Right lung (tissue), 5 donors: ENCODE data around the gene HDAC8. TPM values are rescaled to one million over a fixed set of nuclear protein-coding genes. Genes with fewer than 3 reads are reported as not detected.
"Not testable (repeated sequence)": the region's sequence is repeated elsewhere in the genome, so short reads cannot be mapped to it uniquely, and the experiment has no call there.

Source experiments
- DNase-seq, 2 donors: peaks; one replicate each; pipeline ENCODE4 v3.0.0-alpha.2; 2013
- polyA plus RNA-seq, 5 donors: library from polyadenylated mRNA; unstranded; fragments of 120-200 nt; gene quantifications; one replicate each; pipeline versions ENCODE4 v1.2.1 to v1.2.3, GENCODE V29; 2013; ENCODE audit warnings: inconsistent platforms in 1 of 5, low replicate concordance in 1 of 5; ENCODE audit not compliant: insufficient read length in 5 of 5, insufficient read depth in 1 of 5

HDAC8 gene
- polyA plus RNA-seq, 5 donors, result 31.5 to 48.3 (median 41.2) TPM

DNA sequence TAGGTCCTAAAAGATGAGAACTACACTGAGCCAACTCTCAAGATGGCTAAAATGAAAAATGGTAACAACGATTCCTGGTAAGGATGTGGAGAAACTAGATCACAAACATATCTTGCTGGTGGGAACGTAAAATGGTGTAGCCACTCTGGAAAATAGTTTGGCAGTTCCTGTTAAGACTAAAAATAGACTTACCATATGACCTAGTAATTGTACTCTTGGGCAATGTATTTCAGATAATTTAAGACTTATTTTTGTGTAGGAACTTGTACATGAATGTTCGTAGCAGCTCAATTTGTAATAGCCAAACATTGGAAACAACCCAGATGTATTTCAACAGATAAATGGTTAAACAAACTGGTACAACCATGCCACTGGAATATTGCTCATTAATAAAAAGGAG is 106.2 kb downstream of the HDAC8 start:
- no peak for DNase-seq

DNA sequence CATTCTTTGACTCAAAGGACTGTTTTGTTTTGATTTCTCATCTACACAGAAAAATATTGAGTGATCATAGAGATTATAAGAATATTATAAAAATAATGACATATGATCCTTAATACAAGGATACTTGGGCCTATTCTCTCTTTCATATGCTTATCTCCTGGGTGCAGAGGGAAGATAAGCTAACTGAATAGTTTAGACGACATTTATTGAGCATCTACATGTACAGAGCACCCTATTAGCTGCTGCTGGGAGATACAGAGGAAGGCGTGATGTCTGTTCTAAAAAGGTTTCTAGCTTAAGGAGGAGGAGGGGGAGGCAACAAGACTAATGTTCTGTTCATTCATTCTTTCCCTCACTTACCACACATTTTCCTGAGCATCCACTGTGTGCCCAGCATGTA is 106.8 kb downstream of the HDAC8 start:
- DNase-seq, result no peak

GRCh38 chrX:72461766-72462165 is 110.9 kb downstream of the HDAC8 start:
- no peak for DNase-seq

GRCh38 chrX:72461288-72461687 is 111.4 kb downstream of the HDAC8 start:
- no peak for DNase-seq

DNA sequence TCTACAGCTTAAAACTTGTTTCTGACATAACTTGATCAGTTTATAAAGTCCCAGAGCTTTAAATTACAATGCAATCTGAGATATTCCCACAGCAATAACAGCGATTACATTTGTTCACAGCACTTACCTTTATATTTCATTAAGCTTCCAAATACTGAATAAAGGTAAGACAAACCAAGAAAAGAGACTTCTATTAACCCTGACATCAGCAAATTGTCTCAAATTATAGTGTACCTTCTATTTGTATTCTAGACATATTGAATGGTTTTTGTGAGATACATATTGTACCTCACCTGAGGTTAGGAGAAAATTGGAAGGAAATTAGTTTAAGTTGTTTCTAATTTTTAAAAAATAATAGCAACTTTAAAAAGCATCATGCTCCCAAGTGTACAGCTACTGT is 111.9 kb downstream of the HDAC8 start:
- no peak for DNase-seq

DNA sequence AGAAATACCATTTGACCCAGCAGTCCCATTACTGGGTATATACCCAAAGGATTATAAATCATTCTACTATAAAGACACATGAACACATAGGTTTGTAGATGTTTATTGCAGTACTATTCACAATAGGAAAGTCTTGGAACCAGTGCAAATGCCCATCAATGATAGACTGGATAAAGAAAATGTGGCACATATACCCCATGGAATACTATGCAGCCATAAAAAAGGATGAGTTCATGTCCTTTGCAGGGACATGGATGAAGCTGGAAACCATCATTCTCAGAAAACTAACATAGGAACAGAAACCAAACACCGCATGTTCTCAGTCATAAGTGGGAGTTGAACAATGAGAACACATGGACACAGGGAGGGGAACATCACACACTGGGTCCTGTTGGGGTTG is 123.6 kb downstream of the HDAC8 start:
- DNase-seq, result not testable (repeated sequence)

- DNase-seq, result not testable (repeated sequence)
Measured at GRCh38 chrX:72440764-72441163, 131.9 kb downstream of the HDAC8 start.

DNA sequence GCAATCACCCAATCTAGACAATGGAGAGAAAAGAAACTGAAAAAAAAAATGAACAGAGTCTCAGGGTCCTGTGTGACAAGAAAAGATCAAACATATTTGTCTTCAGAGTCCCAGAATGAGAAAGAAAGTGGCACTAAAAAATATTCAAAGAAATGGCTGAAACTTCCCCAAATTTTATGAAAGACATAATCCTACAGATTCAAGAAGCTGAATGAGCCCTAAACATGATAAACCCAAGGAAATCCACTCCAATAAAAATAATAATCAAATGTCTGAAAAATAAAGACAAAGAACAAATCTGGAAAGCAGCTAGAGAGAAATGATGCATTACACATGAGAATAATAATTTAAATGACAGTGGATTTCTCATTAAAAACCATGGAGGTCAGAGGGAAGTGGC is 136.6 kb downstream of the HDAC8 start:
- no peak for DNase-seq

- no peak for DNase-seq
Measured at GRCh38 chrX:72430405-72430968, 142.2 kb downstream of the HDAC8 start.

DNA sequence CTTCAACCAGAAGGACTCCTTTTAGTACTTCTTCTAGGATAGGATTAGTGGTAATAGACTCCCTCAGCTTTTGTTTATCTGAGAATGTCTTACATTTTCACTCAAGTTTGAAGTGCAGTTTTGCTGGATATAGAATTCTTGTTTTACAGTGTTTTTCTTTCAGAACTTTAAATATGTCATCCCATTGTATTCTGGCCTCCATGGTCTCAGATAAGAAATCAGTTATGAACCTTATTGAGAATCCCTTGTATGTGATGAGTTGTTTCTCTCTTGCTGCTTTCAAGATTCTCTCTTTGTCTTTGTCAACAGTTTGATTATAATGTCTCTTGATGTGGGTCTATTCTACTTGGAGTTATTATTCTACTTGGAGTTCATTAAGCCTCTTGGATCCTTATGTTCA is 150.8 kb downstream of the HDAC8 start:
- no peak for DNase-seq

GRCh38 chrX:72409993-72410392 is 162.7 kb downstream of the HDAC8 start:
- DNase-seq, result no peak

DNA sequence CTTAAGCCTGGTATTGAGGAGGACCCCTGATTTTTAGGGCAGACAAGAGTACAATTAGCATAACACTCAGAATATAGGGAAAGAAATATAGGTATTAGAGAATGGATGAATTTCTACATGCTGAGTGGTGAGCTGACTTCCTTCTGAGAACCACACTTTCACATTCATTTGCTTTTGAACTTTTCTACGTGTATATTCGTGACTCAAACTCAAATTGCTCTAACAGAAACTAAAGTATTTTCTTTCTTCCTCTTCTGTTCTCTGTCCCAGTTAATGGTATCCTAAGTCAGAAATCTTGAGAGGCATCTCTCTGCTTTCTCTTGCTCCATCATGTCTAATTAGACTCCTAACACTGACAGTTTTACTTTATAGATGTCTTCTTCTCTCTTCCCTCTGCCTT is 163.8 kb downstream of the HDAC8 start:
- DNase-seq, result no peak

DNA sequence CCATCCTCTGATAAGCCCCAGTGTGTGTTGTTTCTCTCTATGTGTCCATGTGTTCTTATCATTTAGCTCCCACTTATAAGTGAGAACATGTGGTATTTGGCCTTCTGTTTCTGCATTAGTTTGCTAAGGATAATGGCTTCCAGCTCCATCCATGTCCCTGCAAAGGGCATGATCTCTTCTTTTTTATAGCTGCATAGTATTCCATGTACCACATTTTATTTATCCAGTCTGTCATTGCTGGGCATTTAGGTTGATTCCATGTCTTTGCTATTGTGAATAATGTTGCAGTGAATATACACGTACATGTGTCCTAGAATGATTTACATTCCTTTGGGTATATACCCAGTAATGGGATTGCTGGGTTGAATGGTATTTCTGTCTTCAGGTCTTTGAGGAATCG is 167.5 kb downstream of the HDAC8 start:
- not testable (repeated sequence) for DNase-seq

DNA sequence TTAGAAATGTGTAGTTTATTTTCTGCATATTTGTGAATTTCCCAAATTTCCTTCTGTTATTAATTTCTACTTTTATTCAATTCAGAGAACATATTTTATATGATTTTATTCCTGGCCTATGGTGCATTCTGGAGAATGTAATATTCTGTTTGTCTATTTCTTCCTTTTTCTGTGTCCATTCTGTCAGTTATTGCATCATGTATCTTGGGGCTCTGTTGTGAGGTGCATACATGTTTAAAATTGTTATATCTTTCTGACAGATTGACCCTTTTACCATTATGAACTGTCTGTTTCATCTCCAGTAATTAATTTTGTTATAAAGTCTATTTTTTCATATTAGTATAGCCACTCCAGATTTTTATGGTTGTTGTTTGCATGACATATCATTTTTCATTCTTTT is 170.0 kb downstream of the HDAC8 start:
- no peak for DNase-seq

- DNase-seq, result no peak
Measured at GRCh38 chrX:72399816-72400215, 172.8 kb downstream of the HDAC8 start.

DNA sequence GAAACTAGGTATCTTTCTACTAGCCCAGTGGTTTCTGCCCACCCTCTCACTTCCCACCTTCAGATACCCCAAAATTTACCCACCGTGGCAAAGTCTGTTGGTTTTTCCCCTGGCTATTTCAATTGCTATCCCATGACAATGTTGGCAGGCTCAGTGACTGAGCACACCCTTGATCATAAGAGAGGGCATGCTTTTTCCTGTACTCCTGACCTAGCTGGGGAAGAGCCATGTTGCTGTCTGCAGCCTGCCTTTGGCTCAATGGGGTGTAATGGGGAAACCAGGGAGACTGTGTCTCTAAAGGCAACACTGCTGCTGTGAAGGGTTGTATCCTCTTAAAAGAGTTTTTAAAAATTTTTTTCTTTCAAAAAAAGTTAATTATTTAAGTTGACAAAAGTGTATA is 176.5 kb downstream of the HDAC8 start:
- DNase-seq, result no peak

- DNase-seq, result peak in 1 of 2 donors; percentile 13
Measured at GRCh38 chrX:72395237-72395636, 177.4 kb downstream of the HDAC8 start.

- no peak for DNase-seq
Measured at GRCh38 chrX:72394518-72395170, 178.0 kb downstream of the HDAC8 start.

- DNase-seq, result no peak
Measured at GRCh38 chrX:72393836-72394517, 178.7 kb downstream of the HDAC8 start.

DNA sequence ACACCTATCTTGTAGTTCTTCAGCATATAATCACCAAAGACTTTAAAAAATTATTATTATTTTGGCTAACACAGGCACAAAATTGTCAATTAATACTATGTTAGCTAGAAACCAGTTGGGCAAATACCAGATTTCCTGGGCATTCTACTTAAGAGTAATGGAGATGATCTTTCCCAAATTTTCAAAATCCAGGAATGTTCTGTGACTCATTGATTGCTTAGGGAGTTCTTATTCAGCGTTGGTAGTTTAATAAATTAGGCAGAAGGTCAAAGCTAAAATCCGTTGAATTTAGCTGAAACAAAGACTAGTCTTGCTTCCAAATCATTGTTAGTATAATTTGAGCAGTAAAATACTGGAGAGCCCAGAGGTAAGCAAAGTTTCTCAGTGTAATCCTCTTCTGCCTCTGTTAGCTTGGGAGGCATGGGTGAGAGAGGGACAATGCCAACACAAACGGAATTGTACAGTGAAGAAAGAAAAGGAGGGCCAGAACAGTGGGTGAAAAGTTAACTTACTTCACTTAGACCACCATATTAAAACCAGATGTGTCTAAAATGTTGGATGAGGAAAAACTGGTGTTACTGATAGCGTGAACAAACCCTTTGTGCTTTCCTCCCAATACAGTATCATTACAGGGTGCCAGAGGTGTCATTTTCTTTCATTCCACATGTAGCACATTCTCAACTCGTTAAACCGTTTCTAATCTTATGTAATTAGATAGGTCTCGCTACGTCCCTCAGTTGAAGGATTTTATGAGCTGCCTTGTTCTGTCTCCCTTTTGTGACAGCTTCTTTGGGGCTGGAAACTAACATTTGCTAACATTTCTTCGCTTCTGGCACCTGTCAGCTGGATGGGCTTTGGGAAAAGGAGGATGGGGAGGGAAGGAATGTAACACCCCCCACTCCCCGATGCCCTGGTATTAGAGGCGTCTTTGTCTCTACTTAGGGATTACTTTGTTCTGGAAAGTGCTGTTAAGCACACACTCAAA is 179.5 kb downstream of the HDAC8 start:
- DNase-seq, result no peak

- DNase-seq, result no peak
Measured at GRCh38 chrX:72392042-72392441, 180.6 kb downstream of the HDAC8 start.

DNA sequence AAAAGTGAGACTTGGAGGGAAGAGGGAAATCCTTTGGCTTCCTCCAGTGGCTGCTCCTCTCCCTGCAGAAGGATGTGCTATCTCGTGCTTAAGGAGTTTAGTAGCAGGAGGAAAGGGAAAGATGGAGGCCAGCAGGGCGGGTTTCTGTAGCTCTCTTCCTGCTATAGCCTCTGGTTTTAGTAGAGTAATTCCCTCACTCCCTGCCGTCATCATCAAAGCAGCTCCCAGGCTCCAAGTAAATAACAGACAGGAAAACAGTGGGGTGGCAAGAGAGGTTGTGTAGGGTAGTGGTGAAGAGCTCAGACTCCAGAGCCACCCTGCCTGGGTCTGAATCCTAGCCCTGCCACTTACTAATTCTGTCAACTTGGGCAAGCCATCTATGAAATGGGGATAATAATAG is 185.4 kb downstream of the HDAC8 start:
- no peak for DNase-seq
